HL-60 (cell line): ENCODE results near the gene XYLT1.

Source experiments
- DNase-seq, 2 experiments: peaks; one replicate each; pipeline ENCODE4 v3.0.0-alpha.2; 2010 to 2020; ENCODE audit warnings: low read depth in 1 of 2, low spot score in 1 of 2
- H3K27ac ChIP-seq: fragments of 250-450 bp; sonication (Bioruptor Pico); replicated peaks from 2 replicates; pipeline ENCODE4 v1.5.1; 2020; ENCODE audit warnings: mild to moderate bottlenecking, moderate library complexity
- H3K27me3 ChIP-seq: fragments of 250-450 bp; sonication (Bioruptor Pico); 2 replicates; pipeline ENCODE4 v1.5.1; 2021; ENCODE audit warnings: mild to moderate bottlenecking, moderate library complexity; ENCODE audit not compliant: insufficient read depth, poor library complexity, severe bottlenecking
- H3K4me3 ChIP-seq: replicated peaks from 2 replicates; pipeline ENCODE4 v1.5.1; 2011; ENCODE audit warnings: mild to moderate bottlenecking, control low read depth, low read length; ENCODE audit not compliant: insufficient read depth
- GABPA ChIP-seq: IDR thresholded peaks from 2 replicates; pipeline ENCODE4 v1.6.1; 2012; ENCODE audit warnings: low read depth
- POLR2AphosphoS5 ChIP-seq: IDR thresholded peaks from 2 replicates; pipeline ENCODE4 v1.6.1; 2012; ENCODE audit warnings: low read depth
- SPI1 ChIP-seq: IDR thresholded peaks from 2 replicates; pipeline ENCODE4 v1.6.1; 2012; ENCODE audit warnings: low read depth, mild to moderate bottlenecking, borderline replicate concordance
- TF ChIP-seq, protein P1 (sequence below): IDR thresholded peaks from 2 replicates; pipeline ENCODE4 v1.6.1; 2012; ENCODE audit warnings: low read depth; ENCODE audit not compliant: insufficient replicate concordance
- TF ChIP-seq, protein P2 (sequence below): IDR thresholded peaks from one replicate; pipeline ENCODE4 v1.5.1; 2011; ENCODE audit warnings: low read length, control low read depth, inconsistent platforms; ENCODE audit not compliant: insufficient read depth

Gene XYLT1

GRCh38 chr16:17340804-17341203 is 130.0 kb downstream of the XYLT1 start:
- Histone ChIP-seq H3K27me3 (no peaks in the 10 kb centered on the region), H3K4me3 (no peak overlapping the region), H3K27ac (peak overlapping the region; percentile 87)
- no peak for DNase-seq
- no peak for TF ChIP-seq GABPA
- TF ChIP-seq SPI1, result peak; percentile 6; the same call in 1 of the 2 replicates

DNA sequence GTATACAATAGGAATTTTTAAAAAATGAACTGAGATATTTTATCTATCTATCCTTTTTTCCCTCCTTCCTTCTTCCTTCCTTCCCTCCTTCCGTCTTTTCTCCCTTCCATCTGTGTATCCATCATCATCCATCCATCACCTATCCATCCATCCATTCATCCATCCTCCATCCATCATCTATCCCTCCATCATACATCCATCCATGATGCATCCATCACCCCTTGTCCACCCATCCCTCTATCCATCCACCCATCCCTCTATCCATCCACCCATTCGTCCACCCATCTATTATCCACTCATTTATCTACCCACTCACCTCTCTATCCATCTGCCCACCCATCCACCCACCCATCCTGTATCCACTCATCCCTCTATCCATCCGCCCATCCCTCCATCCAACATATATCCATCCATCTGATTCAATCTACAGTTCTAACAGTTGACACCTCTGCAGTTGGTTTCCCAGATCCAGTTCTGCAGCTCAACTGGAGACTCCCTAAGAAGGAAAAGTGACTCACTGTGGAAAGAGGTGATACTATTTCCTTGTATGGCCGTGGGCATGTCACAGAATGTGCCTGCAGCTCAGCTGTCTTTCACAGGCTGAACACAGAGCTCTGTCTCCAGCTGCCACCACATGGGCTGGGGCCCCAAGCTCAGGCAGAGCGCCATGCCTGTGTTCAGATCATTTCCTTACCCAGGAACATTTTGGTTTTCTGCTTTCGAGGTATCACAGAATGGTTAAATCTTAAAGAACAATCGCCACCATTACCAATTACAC is 130.8 kb downstream of the XYLT1 start:
- Histone ChIP-seq H3K4me3 (no peak overlapping the region), H3K27ac (peak overlapping the region; percentile 87; the same call in 1 of the 2 replicates), H3K27me3 (no peaks in the 10 kb centered on the region)
- TF ChIP-seq SPI1 (no peak), POLR2AphosphoS5 (no peak), GABPA (no peak)
- TF ChIP-seq, protein P1, sequence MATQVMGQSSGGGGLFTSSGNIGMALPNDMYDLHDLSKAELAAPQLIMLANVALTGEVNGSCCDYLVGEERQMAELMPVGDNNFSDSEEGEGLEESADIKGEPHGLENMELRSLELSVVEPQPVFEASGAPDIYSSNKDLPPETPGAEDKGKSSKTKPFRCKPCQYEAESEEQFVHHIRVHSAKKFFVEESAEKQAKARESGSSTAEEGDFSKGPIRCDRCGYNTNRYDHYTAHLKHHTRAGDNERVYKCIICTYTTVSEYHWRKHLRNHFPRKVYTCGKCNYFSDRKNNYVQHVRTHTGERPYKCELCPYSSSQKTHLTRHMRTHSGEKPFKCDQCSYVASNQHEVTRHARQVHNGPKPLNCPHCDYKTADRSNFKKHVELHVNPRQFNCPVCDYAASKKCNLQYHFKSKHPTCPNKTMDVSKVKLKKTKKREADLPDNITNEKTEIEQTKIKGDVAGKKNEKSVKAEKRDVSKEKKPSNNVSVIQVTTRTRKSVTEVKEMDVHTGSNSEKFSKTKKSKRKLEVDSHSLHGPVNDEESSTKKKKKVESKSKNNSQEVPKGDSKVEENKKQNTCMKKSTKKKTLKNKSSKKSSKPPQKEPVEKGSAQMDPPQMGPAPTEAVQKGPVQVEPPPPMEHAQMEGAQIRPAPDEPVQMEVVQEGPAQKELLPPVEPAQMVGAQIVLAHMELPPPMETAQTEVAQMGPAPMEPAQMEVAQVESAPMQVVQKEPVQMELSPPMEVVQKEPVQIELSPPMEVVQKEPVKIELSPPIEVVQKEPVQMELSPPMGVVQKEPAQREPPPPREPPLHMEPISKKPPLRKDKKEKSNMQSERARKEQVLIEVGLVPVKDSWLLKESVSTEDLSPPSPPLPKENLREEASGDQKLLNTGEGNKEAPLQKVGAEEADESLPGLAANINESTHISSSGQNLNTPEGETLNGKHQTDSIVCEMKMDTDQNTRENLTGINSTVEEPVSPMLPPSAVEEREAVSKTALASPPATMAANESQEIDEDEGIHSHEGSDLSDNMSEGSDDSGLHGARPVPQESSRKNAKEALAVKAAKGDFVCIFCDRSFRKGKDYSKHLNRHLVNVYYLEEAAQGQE, result no peak
- TF ChIP-seq, protein P2, sequence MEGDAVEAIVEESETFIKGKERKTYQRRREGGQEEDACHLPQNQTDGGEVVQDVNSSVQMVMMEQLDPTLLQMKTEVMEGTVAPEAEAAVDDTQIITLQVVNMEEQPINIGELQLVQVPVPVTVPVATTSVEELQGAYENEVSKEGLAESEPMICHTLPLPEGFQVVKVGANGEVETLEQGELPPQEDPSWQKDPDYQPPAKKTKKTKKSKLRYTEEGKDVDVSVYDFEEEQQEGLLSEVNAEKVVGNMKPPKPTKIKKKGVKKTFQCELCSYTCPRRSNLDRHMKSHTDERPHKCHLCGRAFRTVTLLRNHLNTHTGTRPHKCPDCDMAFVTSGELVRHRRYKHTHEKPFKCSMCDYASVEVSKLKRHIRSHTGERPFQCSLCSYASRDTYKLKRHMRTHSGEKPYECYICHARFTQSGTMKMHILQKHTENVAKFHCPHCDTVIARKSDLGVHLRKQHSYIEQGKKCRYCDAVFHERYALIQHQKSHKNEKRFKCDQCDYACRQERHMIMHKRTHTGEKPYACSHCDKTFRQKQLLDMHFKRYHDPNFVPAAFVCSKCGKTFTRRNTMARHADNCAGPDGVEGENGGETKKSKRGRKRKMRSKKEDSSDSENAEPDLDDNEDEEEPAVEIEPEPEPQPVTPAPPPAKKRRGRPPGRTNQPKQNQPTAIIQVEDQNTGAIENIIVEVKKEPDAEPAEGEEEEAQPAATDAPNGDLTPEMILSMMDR, result no peak
- no peak for DNase-seq

DNA sequence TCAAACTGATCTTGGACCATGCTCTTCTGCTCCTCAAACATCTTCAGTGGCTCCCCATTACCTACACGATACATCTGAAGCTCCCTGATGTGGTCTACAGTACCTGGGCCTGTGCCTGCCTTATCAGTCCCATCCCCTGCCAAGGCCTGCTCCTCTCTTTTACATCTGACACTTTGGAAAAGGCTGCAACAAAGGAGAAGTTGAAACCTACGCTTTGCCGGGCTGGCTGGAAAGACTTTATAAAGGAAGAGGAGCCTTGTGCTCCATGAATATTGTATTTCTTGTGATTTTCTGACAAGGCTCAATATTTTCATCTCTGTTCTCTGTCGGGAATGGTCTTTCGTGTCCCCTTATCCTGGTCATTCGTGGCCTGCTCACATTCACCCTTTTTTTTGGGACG is 132.5 kb downstream of the XYLT1 start:
- no peak for DNase-seq
- H3K27ac ChIP-seq, result no peak overlapping the region
- TF ChIP-seq, protein P2, result no peak
- TF ChIP-seq, protein P1, result no peak
- TF ChIP-seq POLR2AphosphoS5, result no peak
- no peak for TF ChIP-seq GABPA
- TF ChIP-seq SPI1, result no peak
- H3K27me3 ChIP-seq, result no peaks in the 10 kb centered on the region
- no peak overlapping the region for H3K4me3 ChIP-seq

DNA sequence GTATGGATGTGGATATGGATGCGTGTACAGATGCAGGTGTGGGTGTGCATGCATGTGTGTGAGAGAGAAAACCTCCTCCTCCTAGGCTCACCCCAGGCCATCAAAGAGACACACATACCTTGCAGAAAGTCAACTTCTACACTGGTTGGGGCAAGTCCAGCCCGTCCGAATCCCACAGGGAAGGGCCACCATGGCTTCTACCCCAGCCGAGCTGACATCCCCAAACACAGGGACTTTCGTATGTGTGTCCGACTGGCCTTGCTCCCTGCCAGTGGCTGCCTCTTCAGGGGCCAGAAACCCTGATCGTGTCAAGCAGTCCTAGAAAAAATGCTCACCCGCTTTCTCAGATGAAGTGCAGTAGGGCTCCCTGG is 134.2 kb downstream of the XYLT1 start:
- Histone ChIP-seq H3K27me3 (no peaks in the 10 kb centered on the region), H3K27ac (no peak overlapping the region), H3K4me3 (no peak overlapping the region)
- TF ChIP-seq, protein P1, result no peak
- TF ChIP-seq GABPA (no peak), POLR2AphosphoS5 (no peak), SPI1 (no peak)
- TF ChIP-seq, protein P2, result no peak
- DNase-seq, result no peak
